ENCODE results near the gene NSD2.

DNA sequence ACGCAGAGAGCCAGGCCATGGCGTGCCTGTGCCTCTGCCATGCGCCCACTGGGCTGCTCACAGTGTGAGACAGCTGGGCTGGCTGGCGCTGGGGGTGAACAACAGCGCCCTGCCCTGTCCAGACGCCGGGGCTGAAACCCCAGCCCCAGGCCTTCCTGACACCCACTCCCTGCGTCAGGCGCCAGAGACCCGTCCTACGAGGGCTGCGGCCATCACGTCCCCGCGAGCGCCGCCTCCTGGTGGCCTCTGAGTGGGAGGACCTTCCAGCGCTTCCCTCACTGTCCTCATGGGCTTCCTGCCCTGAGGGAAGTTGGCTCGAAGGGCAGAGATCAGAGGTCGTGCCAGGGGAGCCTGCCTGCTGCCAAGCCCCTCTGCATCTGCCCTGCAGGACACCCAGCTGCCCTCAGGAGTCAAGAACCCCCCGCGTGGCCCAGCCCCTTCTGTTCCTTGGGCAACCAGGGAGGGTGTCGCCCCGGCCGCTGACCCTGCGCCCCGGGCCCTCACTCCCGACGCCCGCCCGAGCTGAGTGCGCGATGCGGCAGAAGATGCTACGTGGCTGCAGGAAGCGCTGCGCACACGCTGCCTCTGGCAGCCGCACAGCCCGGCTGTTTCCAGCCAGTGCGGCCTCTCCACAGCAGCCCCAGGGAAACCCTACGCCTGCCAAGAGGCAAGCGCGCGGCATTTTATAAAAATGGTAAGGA, 121.4 kb downstream of the NSD2 start:
- no peak for TF ChIP-seq POLR2AphosphoS5 (IDR thresholded peaks at IDR 0.05; ENCODE audit: borderline replicate concordance, low read depth, low read length)
- no peak for TF ChIP-seq EZH2 (IDR thresholded peaks at IDR 0.05)
